WERI-Rb-1 (cell line): ENCODE data around the gene SPTB.

Experiments
- DNase-seq: peaks from one replicate; pipeline ENCODE4 v3.0.0-alpha.2; 2020
- H3K27ac ChIP-seq: fragments of 250-450 bp; sonication (Bioruptor Pico); 2 replicates; pipeline ENCODE4 v1.5.1; 2020; ENCODE audit warnings: mild to moderate bottlenecking, moderate library complexity
- H3K27me3 ChIP-seq: fragments of 250-450 bp; sonication (Bioruptor Pico); 2 replicates; pipeline ENCODE4 v1.5.1; 2021; ENCODE audit warnings: mild to moderate bottlenecking, low read depth, moderate library complexity; ENCODE audit not compliant: insufficient read depth, severe bottlenecking
- H3K36me3 ChIP-seq: fragments of 250-450 bp; sonication (Bioruptor Pico); 2 replicates; pipeline ENCODE4 v1.5.1; 2020; ENCODE audit warnings: mild to moderate bottlenecking, moderate library complexity
- H3K4me3 ChIP-seq: 2 replicates; pipeline ENCODE4 v1.5.1; 2011; ENCODE audit warnings: low read depth, mild to moderate bottlenecking, control low read depth, low read length
- H3K9me3 ChIP-seq: fragments of 250-450 bp; sonication (Bioruptor Pico); 2 replicates; pipeline ENCODE4 v1.5.1; 2021; ENCODE audit warnings: mild to moderate bottlenecking, moderate library complexity; ENCODE audit not compliant: severe bottlenecking
- TF ChIP-seq, protein P1 (sequence below): IDR thresholded peaks from 2 replicates; pipeline ENCODE4 v1.5.1; 2011; ENCODE audit warnings: low read depth, mild to moderate bottlenecking, control low read depth, inconsistent platforms, low read length

The SPTB gene

GRCh38 chr14:64726585-64726890, 153.2 kb downstream of the SPTB start:
- DNase-seq, result peak; percentile 80
- no peak overlapping the region for H3K4me3 ChIP-seq
- H3K27ac ChIP-seq, result no peak overlapping the region
- no peaks in the 10 kb centered on the region for H3K9me3 ChIP-seq
- TF ChIP-seq, protein P1, sequence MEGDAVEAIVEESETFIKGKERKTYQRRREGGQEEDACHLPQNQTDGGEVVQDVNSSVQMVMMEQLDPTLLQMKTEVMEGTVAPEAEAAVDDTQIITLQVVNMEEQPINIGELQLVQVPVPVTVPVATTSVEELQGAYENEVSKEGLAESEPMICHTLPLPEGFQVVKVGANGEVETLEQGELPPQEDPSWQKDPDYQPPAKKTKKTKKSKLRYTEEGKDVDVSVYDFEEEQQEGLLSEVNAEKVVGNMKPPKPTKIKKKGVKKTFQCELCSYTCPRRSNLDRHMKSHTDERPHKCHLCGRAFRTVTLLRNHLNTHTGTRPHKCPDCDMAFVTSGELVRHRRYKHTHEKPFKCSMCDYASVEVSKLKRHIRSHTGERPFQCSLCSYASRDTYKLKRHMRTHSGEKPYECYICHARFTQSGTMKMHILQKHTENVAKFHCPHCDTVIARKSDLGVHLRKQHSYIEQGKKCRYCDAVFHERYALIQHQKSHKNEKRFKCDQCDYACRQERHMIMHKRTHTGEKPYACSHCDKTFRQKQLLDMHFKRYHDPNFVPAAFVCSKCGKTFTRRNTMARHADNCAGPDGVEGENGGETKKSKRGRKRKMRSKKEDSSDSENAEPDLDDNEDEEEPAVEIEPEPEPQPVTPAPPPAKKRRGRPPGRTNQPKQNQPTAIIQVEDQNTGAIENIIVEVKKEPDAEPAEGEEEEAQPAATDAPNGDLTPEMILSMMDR, result no peak
- no peaks in the 10 kb centered on the region for H3K27me3 ChIP-seq
- H3K36me3 ChIP-seq, result peaks cover 12% of the 10 kb centered on the region

GRCh38 chr14:64725879-64726584, 153.7 kb downstream of the SPTB start:
- Histone ChIP-seq H3K4me3 (no peak overlapping the region), H3K36me3 (peaks cover 12% of the 10 kb centered on the region), H3K27ac (no peak overlapping the region), H3K27me3 (no peaks in the 10 kb centered on the region), H3K9me3 (no peaks in the 10 kb centered on the region)
- TF ChIP-seq, protein P1, result no peak
- DNase-seq, result no peak

DNA sequence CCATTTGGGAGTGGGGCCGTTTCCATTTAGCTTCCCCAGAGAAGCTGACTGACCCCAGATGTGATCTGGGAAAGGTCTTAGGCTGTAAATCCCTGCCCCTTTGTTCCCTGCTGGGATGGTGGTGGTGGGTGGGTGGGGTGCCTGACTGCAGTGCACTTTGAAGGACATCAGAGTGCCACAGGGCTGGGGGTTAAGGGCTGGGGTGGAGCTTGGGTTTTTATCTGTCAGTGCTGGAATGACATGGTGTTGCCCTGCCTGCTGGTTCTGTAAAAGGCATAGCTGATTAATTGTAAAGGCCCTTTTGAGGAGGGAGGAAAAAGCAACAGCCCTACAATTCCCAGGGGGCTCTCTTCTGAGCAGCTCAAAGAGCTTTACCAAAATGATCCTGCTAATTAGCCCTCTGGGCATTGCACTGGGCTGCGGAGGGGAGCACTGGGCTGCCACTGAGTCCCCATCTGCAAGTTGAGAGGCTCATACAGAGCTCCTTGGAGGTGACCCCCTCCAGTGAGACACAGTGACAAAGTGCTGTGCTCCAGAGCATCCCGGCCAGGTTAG, 154.4 kb downstream of the SPTB start:
- Histone ChIP-seq H3K27ac (no peak overlapping the region), H3K9me3 (peaks cover 5% of the 10 kb centered on the region), H3K27me3 (no peaks in the 10 kb centered on the region), H3K4me3 (no peak overlapping the region), H3K36me3 (peaks cover 12% of the 10 kb centered on the region)
- TF ChIP-seq, protein P1, result no peak
- no peak for DNase-seq

GRCh38 chr14:64724578-64724930, 155.2 kb downstream of the SPTB start:
- no peak overlapping the region for H3K4me3 ChIP-seq
- H3K27me3 ChIP-seq, result no peaks in the 10 kb centered on the region
- H3K36me3 ChIP-seq, result peaks cover 12% of the 10 kb centered on the region
- H3K9me3 ChIP-seq, result peaks cover 5% of the 10 kb centered on the region
- TF ChIP-seq, protein P1, result no peak
- no peak for DNase-seq
- no peak overlapping the region for H3K27ac ChIP-seq

DNA sequence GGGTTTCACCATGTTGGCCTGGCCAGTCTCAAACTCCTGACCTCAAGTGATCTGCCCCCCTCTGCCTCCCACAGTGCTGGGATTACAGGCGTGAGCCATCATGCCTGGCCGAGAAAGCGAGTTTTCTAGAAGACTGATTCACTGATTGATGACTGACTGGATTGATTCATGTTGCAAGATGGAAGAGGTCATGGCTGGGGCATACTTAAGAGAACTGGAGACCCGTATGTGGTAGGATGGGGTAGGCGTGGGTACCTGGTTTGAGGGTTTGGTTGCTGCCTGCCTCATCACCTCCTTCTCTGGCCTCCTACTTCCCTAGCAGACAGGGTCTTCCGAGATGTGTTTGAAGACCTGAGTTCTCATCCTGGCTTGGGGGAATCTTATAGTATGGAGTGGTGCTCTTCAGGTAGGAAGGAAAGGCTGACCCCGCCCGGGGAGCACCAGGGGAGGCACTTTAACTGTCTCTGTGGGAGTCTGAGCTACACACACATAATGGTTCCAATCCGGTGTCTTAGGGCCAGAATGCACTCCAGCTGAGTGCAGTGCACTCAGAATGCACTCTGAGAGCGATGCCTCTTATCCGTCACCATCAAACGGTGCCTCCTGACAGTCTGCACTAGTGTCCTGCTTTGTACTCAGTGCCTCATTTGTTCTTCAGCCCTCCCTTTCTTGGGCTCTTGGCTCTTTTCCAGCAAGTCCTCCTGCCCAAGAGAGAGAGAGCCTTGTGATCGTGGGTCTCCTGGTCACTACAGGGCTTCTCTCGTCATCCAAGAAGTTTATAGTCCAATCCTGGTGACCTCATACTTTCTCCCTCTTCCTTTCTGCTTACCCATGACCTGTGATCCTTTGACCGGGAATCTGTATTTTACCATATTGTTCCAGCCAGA, 155.8 kb downstream of the SPTB start:
- no peak overlapping the region for H3K27ac ChIP-seq
- H3K36me3 ChIP-seq, result peaks cover 12% of the 10 kb centered on the region
- DNase-seq, result no peak

More for the DNA sequence above, 155.8 kb downstream of the SPTB start:
- no peaks in the 10 kb centered on the region for H3K27me3 ChIP-seq
- no peak overlapping the region for H3K4me3 ChIP-seq
- peaks cover 5% of the 10 kb centered on the region for H3K9me3 ChIP-seq
- TF ChIP-seq, protein P1, result no peak
